ENCODE data around the gene CEP97. TPM values are rescaled to one million over a fixed set of nuclear protein-coding genes. Genes with fewer than 3 reads are reported as not detected.
"Not testable (repeated sequence)": the region's sequence is repeated elsewhere in the genome, so short reads cannot be mapped to it uniquely, and the experiment has no call there.

Gene CEP97
- total and polyA plus RNA-seq, 2 donors (not counting 1 experiment from before 2014, with no cell fraction given): 2.1 to 15.4 TPM

DNA sequence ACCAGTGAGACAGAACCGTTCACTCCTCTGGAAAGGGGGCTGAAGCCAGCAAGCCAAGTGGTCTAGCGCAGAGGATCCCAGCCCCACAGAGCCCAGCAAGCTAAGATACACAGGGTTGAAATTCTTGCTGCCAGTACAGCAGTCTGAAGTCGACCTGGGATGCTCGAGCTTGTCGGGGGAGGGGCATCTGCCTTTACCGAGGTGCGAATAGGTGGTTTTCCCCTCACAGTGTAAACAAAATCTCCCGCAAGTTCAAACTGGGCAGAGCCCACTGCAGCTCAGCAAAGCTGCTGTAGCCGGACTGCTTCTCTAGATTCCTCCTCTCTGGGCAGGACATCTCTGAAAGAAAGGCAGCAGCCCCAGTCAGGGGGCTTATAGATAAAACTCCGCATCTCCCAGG is 11.4 kb downstream of the CEP97 start:
- Histone ChIP-seq H2AFZ (ENCODE audit: insufficient read depth, low read depth, low read length, poor library complexity, severe bottlenecking) (no peak overlapping the region), H3K27ac (ENCODE audit: low read length in 2 of 2) (no peak overlapping the region), H3K79me2 (ENCODE audit: control insufficient read depth, insufficient read depth, low read length) (peaks cover 5% of the 10 kb centered on the region), H3K27me3 (replicated peaks in 1 of 4; ENCODE audit: control extremely low read depth in 1 of 4, control insufficient read depth in 3 of 4, insufficient read depth in 4 of 4, low read length in 3 of 4) (no peaks in the 10 kb centered on the region), H3K4me3 (ENCODE audit: control extremely low read depth in 1 of 5, extremely low read depth in 1 of 5, insufficient read depth in 1 of 5, low read depth in 2 of 5, low read length in 4 of 5) (no peak overlapping the region), H3K4me2 (replicated peaks; ENCODE audit: low read depth, low read length, poor library complexity, severe bottlenecking) (no peak overlapping the region), H3K9me3 (ENCODE audit: control extremely low read depth in 1 of 3, control insufficient read depth in 2 of 3, insufficient read depth in 1 of 3, low read length in 2 of 3) (no peaks in the 10 kb centered on the region), H3K9ac (ENCODE audit: low read length) (no peak overlapping the region), H4K20me1 (ENCODE audit: control insufficient read depth, insufficient read depth, low read length, poor library complexity, severe bottlenecking) (no peaks in the 10 kb centered on the region), H3K4me1 (ENCODE audit: control insufficient read depth in 2 of 2, insufficient read depth in 2 of 2, low read length in 2 of 2) (no peaks in the 10 kb centered on the region), H3K36me3 (replicated peaks in 1 of 2; ENCODE audit: control extremely low read depth in 1 of 2, control insufficient read depth in 1 of 2, extremely low read depth in 1 of 2, insufficient read depth in 2 of 2, low read length in 1 of 2) (peaks cover 22 to 52% of the 10 kb centered on the region in 2 experiments)
- CTCF ChIA-PET: no interaction called here
- Mint-ChIP-seq H3K4me1 (no peaks in the 10 kb centered on the region), H3K27me3 (no peaks in the 10 kb centered on the region), H3K4me3 (no peak overlapping the region), H3K9me3 (ENCODE audit: insufficient read depth) (no peaks in the 10 kb centered on the region), H3K27ac (no peak overlapping the region)
- 96% methylated on average over 9 of the region's 10 CpGs for WGBS (ENCODE audit: insufficient coverage)
- POLR2A ChIA-PET: no interaction called here
- no peak for DNase-seq
- intact Hi-C loops (cut with micrococcal nuclease): no loop called here
- no peak for TF ChIP-seq EZH2 (IDR thresholded peaks at IDR 0.05; ENCODE audit: borderline replicate concordance, insufficient read depth, low read depth, low read length, poor library complexity, severe bottlenecking)
- TF ChIP-seq, protein P1, sequence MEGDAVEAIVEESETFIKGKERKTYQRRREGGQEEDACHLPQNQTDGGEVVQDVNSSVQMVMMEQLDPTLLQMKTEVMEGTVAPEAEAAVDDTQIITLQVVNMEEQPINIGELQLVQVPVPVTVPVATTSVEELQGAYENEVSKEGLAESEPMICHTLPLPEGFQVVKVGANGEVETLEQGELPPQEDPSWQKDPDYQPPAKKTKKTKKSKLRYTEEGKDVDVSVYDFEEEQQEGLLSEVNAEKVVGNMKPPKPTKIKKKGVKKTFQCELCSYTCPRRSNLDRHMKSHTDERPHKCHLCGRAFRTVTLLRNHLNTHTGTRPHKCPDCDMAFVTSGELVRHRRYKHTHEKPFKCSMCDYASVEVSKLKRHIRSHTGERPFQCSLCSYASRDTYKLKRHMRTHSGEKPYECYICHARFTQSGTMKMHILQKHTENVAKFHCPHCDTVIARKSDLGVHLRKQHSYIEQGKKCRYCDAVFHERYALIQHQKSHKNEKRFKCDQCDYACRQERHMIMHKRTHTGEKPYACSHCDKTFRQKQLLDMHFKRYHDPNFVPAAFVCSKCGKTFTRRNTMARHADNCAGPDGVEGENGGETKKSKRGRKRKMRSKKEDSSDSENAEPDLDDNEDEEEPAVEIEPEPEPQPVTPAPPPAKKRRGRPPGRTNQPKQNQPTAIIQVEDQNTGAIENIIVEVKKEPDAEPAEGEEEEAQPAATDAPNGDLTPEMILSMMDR (IDR thresholded peaks at IDR 0.05): no peak
- no peak for ATAC-seq (ENCODE audit: low read depth)

DNA sequence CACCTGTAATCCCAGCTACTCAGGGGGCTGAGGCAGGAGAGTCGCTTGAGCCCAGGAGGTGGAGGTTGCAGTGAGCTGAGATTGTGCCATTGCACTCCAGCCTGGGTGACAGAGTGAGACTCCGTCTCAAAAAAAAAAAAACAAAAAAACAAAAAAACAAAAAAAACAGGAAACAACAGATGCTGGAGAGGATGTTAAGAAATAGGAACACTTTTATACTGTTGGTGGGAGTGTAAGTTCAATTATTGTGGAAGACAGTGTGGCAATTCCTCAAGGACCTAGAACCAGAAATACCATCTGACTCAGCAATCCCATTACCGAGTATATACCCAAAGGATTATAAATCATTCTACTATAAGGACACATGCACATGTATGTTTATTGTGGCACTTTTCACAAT is 17.5 kb downstream of the CEP97 start:
- H3K4me2 ChIP-seq (replicated peaks; ENCODE audit: low read depth, low read length, poor library complexity, severe bottlenecking); H2AFZ ChIP-seq (ENCODE audit: insufficient read depth, low read depth, low read length, poor library complexity, severe bottlenecking); H3K36me3 ChIP-seq (replicated peaks in 1 of 2; ENCODE audit: control extremely low read depth in 1 of 2, control insufficient read depth in 1 of 2, extremely low read depth in 1 of 2, insufficient read depth in 2 of 2, low read length in 1 of 2); CTCF ChIA-PET; intact Hi-C loops (cut with micrococcal nuclease); H3K9me3 Mint-ChIP-seq (ENCODE audit: insufficient read depth); H3K4me3 Mint-ChIP-seq; H3K27me3 ChIP-seq (replicated peaks in 1 of 4; ENCODE audit: control extremely low read depth in 1 of 4, control insufficient read depth in 3 of 4, insufficient read depth in 4 of 4, low read length in 3 of 4); DNase-seq; H3K79me2 ChIP-seq (ENCODE audit: control insufficient read depth, insufficient read depth, low read length); H3K4me3 ChIP-seq (ENCODE audit: control extremely low read depth in 1 of 5, extremely low read depth in 1 of 5, insufficient read depth in 1 of 5, low read depth in 2 of 5, low read length in 4 of 5); H3K9me3 ChIP-seq (ENCODE audit: control extremely low read depth in 1 of 3, control insufficient read depth in 2 of 3, insufficient read depth in 1 of 3, low read length in 2 of 3); H4K20me1 ChIP-seq (ENCODE audit: control insufficient read depth, insufficient read depth, low read length, poor library complexity, severe bottlenecking); ATAC-seq (ENCODE audit: low read depth); POLR2A ChIA-PET; H3K4me1 ChIP-seq (ENCODE audit: control insufficient read depth in 2 of 2, insufficient read depth in 2 of 2, low read length in 2 of 2); H3K27ac Mint-ChIP-seq; H3K27me3 Mint-ChIP-seq; H3K9ac ChIP-seq (ENCODE audit: low read length); H3K27ac ChIP-seq (ENCODE audit: low read length in 2 of 2); H3K4me1 Mint-ChIP-seq: not testable (repeated sequence)
- no CpG with 5 or more reads among the region's 3 CpGs for WGBS (ENCODE audit: insufficient coverage)

Measured in B cell (primary cell).